DMS153 treated with DMSO at 0.1 percent for 48 hours (cell line): ENCODE results near the gene ABCD3.
"Not testable (repeated sequence)": the region's sequence is repeated elsewhere in the genome, so short reads cannot be mapped to it uniquely, and the experiment has no call there.

ENCODE experiments used
- DNase-seq: peaks from one replicate; lab custom pipeline; 2025; ENCODE audit not compliant: unreplicated experiment; lab: John Stamatoyannopoulos, UW

Gene ABCD3

GRCh38 chr1:94544706-94545490 lies 126.7 kb downstream of the ABCD3 start:
- DNase-seq = no peak

- DNase-seq = no peak
These were observed 131.5 kb downstream of the ABCD3 start for GRCh38 chr1:94549706-94550105.

DNA sequence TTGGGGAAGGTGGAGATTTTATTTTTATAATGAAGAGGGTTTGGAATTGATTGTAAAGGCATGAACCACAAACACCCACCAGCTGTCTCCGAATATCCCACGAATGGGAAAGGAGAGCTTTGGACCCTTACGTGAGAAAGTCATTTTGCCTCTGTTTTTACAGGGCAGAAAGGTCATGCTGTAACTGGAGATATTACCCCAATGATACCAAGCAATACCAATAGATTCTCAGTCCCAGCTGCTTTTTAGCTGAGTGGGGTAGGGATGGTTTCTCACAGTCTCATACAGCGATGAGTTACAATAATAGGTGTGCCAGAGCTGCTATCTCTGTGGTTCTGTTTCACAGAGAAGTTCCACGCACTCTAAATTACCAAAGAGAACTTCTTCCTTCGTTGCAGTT lies 132.2 kb downstream of the ABCD3 start:
- no peak for DNase-seq

GRCh38 chr1:94550800-94551241 lies 132.6 kb downstream of the ABCD3 start:
- DNase-seq = no peak

DNA sequence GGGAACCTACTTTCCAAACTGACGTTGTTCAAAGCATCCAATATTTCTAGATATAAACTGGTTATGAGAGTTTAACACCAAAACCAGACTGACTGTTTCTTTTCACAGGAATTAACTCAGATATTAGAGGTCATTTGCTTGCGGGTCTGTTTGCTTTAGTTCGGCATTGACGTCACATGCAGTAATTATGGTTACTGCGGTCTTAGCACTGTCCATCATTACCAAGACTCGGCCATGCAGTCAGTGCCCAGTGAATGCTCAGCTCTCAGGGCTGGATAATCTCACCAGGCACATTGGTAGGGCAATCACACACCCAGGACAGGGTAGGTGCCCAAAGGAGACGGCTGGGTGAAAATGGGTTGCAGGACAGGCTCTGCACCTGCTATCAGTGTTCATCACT lies 133.3 kb downstream of the ABCD3 start:
- DNase-seq = no peak

- DNase-seq = no peak
These were observed 133.9 kb downstream of the ABCD3 start for GRCh38 chr1:94552071-94552586.

GRCh38 chr1:94553323-94553730 lies 135.1 kb downstream of the ABCD3 start:
- DNase-seq = no peak

DNA sequence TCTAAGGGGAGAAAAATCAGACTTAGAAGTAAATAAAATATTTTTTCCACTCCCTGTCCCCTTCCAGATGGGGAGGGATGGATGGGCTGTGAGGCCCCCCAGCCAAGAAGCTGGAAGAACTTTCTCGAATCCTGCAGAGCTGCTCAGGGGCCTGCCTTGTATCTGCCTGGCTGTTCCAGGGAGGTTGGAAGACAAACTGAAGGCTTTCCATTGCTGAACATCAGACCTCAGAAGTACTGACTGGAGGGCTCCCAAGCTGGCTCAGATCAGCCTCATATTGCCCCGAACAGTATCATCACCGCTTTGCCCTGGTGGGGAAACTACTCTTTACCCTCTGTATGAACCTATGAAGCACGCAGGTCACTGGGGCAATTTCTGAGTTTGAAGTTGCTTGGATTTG lies 135.7 kb downstream of the ABCD3 start:
- DNase-seq = no peak

GRCh38 chr1:94554580-94554979 lies 136.4 kb downstream of the ABCD3 start:
- no peak for DNase-seq

GRCh38 chr1:94555091-94555490 lies 136.9 kb downstream of the ABCD3 start:
- DNase-seq = no peak

DNA sequence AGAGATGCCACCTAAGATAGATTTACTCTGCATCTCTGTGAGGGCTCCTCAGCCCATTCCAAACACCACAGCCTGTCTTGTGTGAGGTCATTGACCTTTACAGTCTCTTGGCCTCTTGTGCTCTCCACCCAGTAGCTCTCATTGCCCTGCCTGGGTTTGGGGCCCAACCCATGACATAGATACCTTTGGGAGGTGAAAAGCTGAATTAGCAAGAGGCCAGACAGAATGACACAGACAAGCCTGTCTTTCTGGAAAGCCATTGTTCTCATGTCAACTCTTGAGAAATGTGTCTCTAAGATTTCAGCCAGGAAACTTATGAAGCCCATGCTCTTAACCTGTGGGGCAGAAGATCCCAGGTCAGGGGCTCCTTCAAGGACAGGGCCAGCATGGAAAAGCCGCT lies 141.7 kb downstream of the ABCD3 start:
- no peak for DNase-seq

GRCh38 chr1:94560333-94560732 lies 142.1 kb downstream of the ABCD3 start:
- DNase-seq = no peak

DNA sequence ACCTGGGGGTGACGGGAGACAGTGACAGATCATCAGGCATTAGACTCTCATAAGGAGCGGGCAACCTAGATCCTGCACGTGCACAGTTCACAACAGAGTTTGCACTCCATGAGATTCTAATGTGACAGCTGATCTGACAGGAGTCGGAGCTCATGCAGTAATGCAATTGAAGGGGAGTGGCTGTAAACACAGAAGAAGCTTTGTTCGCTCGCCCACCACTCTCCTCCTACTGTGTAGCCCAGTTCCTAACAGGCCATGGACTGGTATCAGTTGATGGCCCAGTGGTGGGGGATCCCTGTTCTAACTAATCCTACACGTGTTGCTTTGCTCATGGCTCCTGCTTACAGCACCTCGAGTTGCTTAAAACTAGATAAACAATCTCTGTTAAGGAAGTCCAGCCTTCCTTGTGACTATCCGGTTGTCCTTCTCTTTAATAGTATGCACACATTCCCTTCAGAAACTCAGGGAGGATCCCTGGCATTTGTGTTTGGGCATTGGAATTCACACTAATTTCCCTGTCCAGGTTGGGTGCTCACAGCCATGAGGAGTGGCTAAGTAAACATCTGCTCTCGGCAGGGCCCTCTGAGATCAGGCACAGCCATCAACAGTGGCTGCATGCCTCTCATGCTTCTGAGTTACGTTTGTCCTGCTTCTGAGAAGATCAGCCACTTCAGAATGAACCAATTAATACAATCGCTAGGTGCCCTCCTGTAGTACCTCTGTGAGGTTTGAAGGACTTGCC lies 144.5 kb downstream of the ABCD3 start:
- DNase-seq = no peak

DNA sequence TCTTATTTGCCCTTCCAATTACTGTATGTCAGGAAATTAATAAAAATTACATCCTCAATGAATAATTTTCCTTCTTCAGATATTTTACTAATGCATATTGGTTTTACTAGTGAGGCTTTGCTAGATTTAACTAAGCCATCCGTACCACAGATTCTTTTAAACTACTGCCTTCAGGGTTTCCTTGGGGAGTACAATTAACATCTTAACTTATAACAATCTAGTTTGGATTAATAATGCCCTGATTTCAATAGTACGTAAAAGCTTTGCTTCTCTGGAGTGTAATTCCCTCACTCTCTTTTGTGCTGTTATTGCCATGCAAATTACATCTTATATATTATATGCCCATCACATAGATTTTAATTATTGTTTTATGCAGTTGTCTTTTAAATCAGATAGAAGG lies 147.7 kb downstream of the ABCD3 start:
- DNase-seq = no peak

DNA sequence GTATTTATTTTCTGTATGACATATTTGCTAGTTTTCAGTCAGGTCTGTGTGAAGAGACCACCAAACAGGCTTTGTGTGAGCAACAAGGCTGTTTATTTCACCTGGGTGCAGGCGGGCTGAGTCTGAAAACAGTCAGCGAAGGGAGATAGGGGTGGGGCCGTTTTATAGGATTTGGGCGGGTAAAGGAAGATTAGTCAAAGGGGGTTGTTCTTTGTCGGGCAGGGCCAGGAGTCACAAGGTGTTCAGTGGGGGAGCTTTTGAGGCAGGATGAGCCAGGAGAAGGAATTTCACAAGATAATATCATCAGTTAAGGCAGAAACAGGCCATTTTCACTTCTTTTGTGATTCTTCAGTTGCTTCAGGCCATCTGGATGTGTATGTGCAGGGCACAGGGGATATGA lies 148.2 kb downstream of the ABCD3 start:
- not testable (repeated sequence) for DNase-seq

DNA sequence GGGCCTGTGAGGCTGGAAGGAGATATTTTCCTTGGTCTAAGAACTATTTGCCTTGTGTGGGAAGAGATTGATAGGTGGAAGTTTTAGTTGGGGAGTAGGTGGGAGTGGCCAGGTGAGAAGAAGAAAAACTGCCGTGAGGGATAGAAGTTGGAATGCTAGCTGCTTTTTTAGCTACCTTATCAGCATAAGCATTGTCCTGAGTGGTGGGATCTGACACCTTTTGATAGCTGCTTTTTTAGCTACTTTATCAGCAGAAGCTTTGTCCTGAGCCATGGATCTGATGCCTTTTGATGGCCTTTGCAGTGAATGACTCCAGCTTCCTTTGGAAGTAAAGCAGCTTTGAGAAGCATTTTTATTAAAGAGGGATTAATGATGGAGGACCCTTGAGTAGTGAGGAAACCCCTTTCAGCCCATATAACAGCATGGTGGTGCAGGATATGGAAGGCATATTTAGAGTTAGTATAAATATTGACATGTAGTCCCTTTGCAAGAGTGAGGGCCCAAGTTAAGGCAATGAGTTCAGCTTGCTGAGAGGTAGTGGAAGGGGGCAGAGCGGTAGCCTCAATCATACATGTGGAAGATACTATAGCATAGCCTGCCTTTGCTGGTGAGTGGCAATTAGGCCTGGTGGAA lies 149.9 kb downstream of the ABCD3 start:
- DNase-seq = not testable (repeated sequence)
